Retinal pigment epithelial cell (primary cell): ENCODE data around the gene PTPN12.
A peak's percentile ranks its signal among the peaks of the same experiment; 100 is the strongest.

Experiments used
- DNase-seq: peaks from one replicate; pipeline ENCODE4 v3.0.0-alpha.2; 2010; ENCODE audit warnings: low read depth
- H3K4me3 ChIP-seq: 2 replicates; pipeline ENCODE4 v1.5.1; 2011; ENCODE audit warnings: mild to moderate bottlenecking, low read length, control low read depth, moderate library complexity
- CTCF ChIP-seq: conservative IDR thresholded peaks from 2 replicates; pipeline ENCODE4 v1.5.1; 2011; ENCODE audit warnings: low read depth, low read length, control low read depth, inconsistent platforms

Gene PTPN12

DNA sequence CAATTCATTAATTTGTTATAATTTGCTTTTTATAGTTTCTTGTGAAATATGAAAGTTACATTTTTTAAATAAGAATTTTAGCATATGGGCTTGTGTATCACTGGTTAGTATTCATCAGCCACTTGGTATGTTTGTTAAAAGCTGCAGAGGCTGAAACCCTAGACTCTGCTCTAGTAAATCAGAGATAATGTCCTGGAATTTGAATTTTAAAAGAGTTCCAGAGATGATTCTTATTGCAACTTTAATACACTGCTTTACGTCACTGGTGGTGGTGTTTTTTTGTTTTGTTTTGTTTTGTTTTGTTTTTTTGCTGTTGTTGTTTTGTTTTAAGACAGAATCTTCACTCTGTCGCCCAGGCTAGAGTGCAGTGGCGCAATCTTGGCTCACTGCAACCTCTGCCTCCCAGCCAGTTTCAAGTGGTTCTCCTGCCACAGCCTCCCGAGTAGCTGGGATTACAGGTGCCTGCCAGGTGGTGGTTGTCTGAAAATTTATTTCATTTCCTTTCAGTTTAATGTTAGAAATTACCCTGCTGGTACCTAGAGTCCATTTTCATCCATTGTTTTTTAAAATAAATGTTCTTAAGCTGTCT, 43.8 kb downstream of the PTPN12 start:
- TF ChIP-seq CTCF = no peak
- H3K4me3 ChIP-seq = no peak overlapping the region
- no peak for DNase-seq

DNA sequence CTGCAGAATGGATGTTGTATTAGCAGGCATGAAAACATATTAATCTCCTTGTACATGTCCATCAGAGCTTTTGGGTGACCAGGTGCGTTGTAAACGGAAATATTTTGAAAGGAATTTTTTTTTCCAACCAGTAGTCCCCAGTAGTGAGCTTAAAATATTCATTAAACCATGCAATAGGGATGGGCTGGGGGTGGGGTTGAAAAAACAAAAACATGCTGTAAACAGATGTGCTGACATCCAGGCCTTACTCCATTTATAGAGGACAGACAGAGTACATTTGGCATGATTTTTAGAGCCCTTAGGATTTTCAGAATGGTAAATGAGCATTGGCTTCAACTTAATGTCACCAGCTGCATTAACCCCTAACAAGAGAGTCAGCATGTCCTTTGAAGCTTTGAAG, 50.2 kb downstream of the PTPN12 start:
- no peak for DNase-seq
- H3K4me3 ChIP-seq = no peak overlapping the region

DNA sequence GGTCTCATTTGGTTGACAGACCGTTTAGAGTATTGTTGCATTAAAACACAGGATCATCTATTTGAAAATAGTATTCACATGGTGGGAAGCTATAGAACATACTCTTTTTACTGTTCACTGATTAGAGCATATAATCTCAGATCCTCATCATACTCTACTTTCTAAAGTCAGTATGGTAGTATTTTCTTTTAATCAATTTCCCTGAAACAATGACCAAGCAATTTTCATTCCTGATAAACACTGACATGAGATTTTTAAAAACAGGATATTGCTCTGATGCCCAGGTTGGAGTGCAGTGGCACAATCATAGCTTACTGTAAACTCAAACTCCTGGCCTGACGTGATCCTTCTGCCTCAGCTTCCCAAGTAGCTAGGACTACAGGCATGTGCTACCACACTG, 63.9 kb downstream of the PTPN12 start:
- no peak for TF ChIP-seq CTCF
- no peak for DNase-seq
- H3K4me3 ChIP-seq = no peak overlapping the region

More for the DNA sequence above, 50.2 kb downstream of the PTPN12 start:
- TF ChIP-seq CTCF = no peak

- no peak for DNase-seq
- H3K4me3 ChIP-seq = no peak overlapping the region
- TF ChIP-seq CTCF = no peak
Observed at GRCh38 chr7:77606562-77606961, 69.5 kb downstream of the PTPN12 start.

- no peak for TF ChIP-seq CTCF
- DNase-seq = no peak
- H3K4me3 ChIP-seq = no peak overlapping the region
Observed at GRCh38 chr7:77619314-77619713, 82.2 kb downstream of the PTPN12 start.

DNA sequence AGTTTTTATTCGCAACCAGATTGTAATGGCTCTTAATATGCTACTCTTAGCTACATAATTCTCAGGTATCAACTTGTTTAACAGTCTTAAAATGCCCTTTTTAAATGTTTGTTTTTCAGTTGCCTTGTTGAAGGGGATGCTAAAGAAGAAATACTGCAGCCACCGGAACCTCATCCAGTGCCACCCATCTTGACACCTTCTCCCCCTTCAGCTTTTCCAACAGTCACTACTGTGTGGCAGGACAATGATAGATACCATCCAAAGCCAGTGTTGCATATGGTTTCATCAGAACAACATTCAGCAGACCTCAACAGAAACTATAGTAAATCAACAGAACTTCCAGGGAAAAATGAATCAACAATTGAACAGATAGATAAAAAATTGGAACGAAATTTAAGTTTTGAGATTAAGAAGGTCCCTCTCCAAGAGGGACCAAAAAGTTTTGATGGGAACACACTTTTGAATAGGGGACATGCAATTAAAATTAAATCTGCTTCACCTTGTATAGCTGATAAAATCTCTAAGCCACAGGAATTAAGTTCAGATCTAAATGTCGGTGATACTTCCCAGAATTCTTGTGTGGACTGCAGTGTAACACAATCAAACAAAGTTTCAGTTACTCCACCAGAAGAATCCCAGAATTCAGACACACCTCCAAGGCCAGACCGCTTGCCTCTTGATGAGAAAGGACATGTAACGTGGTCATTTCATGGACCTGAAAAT, 89.7 kb downstream of the PTPN12 start:
- DNase-seq = no peak
- TF ChIP-seq CTCF = no peak
- no peak overlapping the region for H3K4me3 ChIP-seq

DNA sequence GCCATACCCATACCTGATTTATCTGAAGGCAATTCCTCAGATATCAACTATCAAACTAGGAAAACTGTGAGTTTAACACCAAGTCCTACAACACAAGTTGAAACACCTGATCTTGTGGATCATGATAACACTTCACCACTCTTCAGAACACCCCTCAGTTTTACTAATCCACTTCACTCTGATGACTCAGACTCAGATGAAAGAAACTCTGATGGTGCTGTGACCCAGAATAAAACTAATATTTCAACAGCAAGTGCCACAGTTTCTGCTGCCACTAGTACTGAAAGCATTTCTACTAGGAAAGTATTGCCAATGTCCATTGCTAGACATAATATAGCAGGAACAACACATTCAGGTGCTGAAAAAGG, 90.2 kb downstream of the PTPN12 start:
- DNase-seq = peak; percentile 55
- no peak overlapping the region for H3K4me3 ChIP-seq
- no peak for TF ChIP-seq CTCF
